GM11168 (cell line): ENCODE results near the gene ASB6.

Experiments used
- in situ Hi-C: fragments of 300-500 bp; cut with MboI; formaldehyde crosslinking; loops from one replicate; pipeline ENCODE4 v1.12.0; 2022; ENCODE audit warnings: low sequenced_read_pairs; ENCODE audit not compliant: unreplicated experiment

The ASB6 gene

DNA sequence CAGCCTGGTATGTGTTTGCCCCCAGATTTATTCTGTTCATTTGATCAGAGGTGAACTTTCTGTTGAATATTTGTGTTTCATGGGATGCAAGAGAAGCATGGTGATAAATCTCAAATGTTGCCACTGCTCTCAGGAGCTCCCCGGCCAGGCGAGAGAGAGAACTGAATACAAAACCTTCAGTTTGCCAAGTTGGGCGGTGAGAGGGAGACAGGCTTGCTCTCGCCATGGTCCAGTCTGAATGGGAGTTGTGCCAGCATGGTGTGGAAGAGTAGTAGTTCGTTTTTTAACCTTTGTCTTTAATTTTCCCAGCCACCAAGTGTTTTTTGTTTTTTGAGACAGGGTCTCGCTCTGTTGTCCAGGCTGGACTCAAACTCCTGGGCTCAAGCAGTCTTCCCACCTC, 13.2 kb downstream of the ASB6 start:
- in situ Hi-C loops, result no loop called here

DNA sequence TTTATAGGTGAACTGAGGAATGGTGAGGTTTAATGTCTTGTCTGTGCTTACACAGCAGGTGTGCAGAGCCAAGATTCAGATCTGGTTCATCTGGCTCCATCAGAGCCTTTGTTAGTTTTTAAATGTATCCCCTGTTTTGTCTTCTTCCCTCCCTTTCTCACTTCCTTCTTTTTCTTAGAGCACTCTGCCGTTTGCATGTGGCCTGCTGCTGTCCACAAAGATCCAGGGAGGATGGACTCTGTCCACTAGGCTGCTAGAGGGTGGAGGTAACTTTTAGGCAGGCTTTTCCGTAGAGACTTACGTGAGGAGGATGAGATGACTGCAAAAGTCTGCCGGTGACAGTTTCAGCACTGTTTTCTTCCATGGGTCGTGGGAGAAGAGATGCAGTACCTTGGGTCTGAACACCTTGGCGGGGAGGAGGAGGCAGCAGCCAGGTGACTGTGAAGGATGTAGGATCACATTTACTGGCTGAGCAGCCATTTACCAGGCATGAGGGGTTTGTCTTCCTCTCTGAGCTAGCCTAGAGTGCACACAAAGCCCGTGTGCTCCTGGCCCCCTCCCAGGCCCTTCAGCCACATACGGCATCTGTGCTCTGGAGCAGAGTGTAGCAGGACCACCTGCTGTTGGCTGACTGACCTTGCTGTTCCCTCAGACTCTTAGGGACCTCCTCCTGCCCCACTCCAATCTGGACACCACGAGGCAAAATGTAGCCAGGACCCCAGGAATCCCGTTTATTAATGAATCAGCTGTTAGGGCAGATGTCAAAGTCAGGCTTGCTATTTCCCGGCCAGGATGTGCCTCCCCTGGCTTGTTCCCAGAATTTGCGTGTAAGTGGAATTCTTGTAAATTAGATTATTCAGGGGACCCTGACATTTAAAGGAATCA, 14.2 kb downstream of the ASB6 start:
- in situ Hi-C loops, result no loop called here

DNA sequence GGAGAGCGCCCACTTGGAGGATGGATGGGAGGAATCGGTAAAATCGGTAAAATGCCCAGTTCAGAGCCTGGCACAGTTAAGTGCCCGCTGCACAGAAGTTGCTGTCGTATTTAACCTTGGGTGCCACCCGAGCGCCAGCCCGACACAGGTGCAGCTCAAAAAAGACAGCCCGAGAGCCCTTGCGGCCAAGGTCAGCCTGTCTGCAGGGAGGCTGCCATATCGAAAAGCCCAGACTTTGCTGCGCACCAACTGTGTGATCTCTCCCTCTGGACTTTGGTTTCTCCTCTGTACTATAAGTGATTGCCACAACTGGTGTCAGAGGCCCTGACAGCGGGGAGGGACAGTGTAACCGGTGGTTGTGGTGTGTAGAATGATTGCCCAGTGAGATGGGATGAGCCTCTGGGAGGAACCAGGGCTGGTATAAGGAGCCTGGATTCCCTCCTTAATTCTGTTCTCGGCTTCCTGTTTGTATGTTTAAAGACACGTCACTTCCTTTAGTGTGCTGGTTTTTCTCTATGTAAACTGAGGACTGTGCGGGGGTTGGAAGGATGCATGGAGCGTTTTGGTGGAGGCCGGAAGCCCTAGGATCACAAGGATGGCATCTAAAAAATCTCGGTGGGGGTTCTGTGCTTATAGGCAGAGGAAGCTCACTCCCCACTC, 15.2 kb downstream of the ASB6 start:
- in situ Hi-C loops, result no loop called here

DNA sequence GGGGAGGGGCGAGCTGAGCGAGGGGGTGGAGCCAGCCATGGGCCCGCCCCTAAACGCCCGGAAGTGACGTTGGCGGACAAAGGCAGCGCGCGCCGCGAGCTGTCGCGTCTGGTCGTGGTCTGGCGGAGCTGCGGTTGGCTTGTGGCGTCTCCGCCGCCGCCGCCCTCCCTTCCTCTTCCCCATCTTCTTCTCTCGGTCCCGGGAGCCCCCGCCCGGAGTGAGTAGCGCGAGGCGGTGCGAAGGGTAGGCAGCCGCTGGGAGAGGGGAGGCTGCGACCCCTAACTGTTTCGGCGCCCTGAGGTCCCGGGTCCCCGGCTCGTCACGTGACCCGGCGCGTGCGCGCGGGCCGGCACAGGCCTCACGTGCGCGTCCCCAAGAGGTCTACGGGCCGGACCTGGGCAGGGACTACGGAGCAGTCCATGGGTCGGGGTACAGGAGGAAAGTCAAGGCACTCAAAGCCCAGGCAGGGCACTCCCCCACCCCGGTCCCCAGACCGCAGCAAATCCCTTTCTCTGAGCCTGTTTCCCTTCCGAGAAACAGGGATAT, 15.8 kb downstream of the ASB6 start, which contains the start of gene NTMT1:
TSS of gene NTMT1 (plus strand) at position 85 of the 546 bp plus-strand sequence. CDS start 6,541 bp downstream, outside the sequence.
- in situ Hi-C loops, result no loop called here

DNA sequence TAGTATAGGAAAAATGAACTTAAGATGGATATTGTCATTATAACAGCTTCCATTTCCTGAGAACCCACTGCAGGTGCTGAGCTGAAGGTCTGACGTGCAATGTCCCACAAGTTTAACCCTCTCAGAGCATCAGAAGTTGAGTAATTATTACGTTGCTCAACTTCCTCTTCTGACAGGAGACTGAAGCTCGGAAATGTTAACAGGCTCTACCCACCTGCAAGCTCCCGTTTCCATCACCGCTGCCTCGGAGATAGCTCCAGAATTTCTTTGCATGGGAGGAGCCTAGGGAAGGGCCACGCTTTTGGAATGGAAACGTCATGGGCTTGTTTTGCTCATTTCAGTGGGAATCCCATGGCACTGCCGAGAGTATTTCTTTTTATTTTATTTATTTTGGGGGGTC, 17.0 kb downstream of the ASB6 start:
- in situ Hi-C loops, result no loop called here

DNA sequence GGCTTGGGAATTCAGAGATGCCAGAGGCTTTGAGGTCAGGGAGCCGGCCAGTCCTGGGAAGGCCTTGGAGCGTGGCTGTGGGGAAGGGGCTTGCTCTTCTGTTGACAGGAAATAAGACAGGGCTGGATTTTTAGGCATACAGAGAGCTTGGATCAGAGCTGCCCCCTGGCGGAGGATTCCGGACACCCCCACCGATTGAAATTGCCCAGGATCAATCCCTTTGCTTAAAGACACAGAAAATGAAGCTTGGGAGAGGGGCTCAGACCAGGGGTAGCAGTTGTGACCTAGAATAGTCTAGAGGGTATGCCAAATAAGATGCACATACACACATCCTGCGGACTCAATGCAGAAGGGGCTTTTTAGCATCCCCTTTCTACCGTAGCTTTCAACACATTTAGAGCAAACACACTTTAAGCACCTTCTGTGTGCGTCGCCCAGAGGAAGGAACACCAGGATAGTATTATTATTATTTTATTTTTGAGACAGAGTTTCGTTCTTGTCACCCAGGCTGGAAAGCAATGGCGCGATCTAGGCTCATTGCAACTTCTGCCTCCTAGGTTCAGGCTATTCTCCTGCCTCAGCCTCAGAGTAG, 17.7 kb downstream of the ASB6 start:
- in situ Hi-C loops, result no loop called here

DNA sequence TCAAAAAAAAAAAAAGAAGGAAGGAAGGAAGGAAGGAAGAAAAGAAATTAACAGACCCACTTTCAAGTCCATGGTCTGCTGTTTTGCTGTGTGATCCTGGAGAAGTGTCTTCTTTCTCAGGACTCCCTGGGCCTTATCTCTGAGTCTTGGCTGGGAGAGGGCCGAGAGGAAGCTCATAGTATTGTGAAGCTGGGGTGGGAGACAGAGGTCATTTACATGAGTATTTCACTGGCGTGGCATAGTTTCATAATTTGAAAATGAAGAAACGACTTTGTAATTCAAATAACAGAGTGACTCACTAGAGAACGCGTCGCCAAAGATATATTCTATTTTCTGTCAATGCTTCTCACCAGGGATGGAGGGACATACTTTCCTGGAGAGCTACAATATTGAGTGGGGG, 18.6 kb downstream of the ASB6 start:
- in situ Hi-C loops, result no loop called here

DNA sequence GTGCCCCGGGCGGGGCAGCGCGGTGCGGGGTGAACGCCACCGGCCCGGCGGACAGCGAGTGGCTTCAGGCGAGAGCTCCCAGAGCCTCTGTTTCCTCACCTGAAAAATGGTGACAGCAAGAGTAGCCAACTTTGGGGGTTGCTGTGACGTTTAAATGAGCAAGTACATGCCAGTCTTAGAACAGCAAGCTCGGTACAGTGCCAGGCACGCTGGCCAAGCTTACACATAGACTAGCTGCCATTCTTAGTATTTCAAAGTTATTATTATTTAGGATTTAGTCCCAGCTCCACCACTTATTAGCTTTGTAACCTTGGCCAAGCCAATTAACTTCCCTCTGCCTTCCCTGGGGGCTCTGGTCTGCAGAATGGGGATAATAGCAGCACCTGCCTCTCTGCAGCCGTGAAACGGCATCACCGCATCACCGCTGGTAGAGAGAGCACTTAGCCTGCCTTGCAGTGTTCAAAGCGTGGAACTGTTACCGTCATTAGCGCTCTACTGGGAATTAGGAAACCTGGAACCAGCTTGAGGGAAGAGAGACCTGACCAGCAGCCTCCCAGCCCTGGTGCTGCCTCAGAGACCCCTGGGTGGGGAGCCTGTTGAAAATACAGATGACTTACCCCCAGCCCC, 21.2 kb downstream of the ASB6 start, which contains the start of gene C9orf50:
TSS of gene C9orf50 (minus strand) at position 433 of the 627 bp plus-strand sequence. CDS start 527 bp downstream, outside the sequence.
- in situ Hi-C loops, result no loop called here

DNA sequence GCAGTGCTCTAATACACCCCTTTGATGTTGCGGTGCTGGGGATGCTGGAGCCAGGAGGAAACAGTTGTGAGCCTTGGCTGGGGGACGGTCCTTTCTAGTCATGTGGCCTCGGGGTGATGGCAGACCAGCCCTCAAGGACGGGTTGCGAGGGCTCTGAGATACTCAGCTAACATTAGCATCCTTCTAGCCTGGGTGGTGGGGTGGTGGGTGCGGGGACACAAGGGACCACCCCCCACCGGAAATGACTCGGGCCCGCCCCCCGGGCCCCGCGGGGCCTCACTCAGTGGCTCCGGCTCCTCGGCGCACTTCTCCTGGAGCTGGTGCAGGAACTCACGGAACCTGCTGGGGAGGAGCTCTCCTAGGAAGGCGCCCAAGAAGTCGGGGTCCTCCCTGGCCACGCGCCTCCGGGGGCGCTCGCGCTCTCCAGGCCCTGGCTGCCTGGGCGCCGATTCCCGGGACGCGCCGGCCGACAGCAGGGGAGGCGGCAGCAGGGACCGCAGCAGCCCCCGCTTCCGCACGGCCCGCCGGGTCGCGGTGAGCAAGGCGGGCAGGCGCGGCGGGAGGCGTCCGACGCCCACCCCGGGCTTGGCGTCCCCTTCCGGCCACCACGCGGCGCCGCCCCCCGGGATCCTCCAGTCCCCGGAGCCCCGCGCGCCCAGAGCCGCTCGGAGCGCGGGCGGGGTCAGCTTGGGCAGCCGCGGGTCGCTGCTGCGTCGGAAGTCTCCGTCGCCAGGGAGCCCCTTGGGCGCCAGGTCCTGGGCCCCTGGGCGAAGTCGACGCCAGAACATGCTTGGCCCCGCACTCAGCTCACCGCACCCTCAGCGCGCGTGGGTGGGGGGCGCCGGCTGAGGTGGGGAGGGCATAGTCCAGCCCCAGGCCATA, 21.9 kb downstream of the ASB6 start:
- in situ Hi-C loops, result loop anchor here (10.0 kb wide), 1 partner anchor 455 kb away; no protein-coding TSS in a partner anchor

DNA sequence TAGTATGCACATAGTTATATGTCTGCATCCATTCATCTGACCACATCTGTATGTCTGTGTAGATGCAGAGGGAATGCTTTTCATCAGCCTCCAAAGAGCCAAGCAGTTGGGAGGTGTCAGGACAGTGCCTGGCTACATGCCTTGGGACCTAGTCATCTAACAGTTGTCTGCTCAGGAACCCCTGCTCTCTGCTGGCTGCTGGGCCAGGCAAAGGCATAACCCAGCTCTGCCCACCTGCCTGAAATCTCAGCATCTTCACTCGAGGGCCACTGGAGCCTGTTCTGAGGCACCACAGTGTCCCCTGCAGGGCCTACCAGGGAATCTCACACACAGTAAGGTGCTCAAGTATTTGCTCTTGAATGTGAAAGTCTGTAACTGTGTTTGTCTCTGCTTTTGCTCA, 24.8 kb downstream of the ASB6 start:
- in situ Hi-C loops, result loop anchor here (10.0 kb wide), 1 partner anchor 452 kb away; no protein-coding TSS in a partner anchor

DNA sequence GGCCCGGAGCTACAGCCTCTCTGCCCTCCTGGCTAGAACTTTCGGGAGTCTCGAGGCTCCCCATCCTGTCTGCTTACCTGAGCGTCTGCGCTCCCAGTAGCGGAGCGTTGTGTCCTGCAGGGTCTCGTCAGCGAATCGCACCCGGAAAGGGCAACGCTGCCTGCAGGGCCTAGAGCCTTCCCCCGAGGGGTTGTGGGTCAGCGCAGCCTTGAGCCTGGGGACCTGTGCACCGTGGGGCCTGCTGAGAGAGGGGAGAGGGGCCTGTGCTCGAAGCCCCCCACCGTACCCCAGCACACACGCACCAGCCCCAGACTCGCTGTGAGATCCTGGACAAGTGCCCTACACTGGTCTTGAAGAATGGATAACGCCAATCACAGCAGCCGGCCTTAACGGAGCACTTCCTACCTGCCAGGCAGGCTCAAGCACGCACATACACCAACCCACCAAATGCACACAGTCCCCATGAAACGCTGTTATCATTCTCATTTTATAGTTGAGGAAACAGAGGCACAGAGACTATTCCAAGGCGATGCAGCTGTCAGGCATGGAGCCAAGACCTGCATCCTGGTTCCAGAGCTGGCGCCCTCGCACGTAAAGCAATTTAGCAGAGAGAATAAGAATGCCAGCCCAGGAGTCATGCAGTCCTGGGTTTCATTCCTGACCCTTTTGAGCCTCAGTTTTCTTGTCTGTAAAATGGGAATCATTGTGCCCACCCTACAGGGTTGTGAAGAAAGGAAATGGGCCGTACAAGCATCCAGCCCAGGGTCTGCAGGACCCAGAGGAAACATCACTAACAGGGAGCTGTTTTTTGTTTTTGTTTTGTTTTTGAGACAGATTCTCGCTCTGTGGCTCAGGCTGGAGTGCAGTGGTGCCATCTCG, 26.3 kb downstream of the ASB6 start:
- in situ Hi-C loops, result loop anchor here (10.0 kb wide), 1 partner anchor 451 kb away; no protein-coding TSS in a partner anchor

DNA sequence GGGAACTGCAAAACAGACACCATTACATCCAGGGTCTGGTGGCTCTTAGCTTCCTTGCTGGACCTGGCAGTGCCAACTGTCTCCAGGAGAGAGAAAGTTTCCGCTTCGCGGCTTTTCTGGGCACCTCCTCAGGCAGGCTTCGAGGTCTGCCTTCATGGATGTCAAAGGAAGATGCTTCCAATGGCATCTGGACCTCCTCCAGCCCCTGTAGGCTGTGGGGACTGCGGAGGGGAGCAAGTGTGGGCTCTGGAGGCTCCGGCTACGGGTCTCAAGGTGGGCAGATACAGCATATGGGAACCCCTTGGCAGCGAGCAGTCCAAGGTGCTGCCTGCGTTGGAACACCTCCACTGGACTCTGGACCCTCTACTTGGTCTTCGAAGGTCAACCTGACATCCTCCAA, 27.0 kb downstream of the ASB6 start:
- in situ Hi-C loops, result loop anchor here (5.0 to 10.0 kb wide), 2 partner anchors 450 to 493 kb away; no protein-coding TSS in a partner anchor

DNA sequence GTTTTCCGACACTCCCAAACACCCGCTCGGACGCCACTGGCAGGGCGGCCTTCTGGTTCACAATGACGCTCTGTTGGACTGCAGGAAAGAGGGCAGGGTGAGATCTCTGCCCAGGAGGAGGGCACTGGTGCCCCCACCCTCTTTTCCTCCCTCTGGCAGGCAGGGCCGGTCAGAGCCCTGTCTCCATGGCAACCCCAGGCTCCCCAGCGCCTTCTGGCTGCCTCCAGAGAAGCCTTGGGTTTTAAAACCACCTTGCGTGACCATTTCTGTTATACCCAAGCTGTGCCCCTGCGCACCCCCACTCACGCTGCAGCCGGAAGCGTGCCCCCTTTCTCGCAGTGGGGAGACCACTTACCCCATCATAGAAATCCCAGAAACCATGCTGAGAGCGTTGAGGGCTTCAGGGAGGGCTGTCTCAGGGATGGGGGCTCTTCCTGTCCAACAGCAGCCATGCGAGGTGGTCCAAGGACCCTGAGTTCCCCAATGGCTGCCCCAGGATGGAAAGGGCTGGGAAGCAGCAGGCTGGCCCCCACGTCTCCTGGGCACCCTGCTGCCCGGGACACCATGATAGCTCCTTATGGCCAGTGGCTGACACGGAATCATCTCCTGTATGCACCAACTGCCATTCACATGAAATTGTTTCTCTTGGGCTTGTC, 28.3 kb downstream of the ASB6 start:
- in situ Hi-C loops, result loop anchor here (5.0 to 10.0 kb wide), 2 partner anchors 449 to 491 kb away; no protein-coding TSS in a partner anchor

DNA sequence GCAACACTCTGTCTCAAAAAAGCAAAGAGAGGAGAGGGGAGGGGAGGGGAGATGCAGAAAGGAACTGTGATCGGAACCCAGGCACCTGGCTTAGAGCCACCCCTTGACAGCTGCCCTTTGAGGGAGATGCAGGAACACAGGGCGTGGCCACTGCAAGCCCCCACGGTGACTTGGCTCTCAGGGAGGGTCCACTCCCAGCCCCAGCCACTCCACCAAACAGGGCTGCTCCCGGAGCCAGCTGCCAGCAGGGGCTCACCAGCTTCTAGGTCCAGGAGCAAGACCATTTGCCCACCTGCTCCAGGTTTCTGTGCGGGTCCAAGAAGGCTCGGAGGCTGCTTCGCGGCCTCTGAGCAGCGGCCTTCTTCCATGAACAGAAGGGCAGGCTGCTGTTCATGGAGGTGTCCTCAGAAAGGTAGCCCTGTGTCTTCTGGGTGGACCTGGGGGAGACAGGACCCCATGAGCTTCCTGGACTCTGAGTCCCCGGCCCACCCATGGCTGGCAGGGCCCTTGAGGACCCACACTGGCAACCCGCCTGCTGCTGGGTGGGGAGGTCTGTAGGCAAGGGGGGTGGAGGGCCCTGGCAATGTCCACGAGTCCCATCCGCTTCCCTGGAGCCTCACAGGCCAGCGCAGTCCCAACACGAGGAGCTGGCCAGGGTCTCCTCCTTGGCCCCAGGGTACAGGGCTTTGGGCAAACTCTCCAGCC, 29.0 kb downstream of the ASB6 start:
- in situ Hi-C loops, result loop anchor here (5.0 to 10.0 kb wide), 2 partner anchors 448 to 491 kb away; no protein-coding TSS in a partner anchor

DNA sequence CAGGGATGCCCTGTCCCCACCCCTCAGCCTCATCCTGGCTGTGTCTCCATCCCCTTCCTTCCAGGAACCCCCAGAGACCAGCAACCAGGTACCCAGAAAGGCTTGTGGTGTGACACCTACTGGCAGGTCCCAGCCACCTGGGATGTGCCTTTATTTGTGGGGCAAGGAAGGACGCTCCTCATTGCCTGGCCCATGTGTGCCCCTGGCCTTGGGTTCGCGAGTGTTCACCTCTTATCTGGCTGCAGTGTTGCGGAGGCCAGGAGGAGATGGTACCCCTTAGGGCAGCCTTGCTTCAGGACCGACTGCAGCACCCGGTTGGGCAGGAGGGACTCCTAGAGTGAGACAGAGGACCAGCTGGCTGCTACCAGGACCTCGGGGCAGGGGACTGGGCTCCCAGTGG, 29.8 kb downstream of the ASB6 start:
- in situ Hi-C loops, result loop anchor here (5.0 to 10.0 kb wide), 2 partner anchors 447 to 490 kb away; no protein-coding TSS in a partner anchor

DNA sequence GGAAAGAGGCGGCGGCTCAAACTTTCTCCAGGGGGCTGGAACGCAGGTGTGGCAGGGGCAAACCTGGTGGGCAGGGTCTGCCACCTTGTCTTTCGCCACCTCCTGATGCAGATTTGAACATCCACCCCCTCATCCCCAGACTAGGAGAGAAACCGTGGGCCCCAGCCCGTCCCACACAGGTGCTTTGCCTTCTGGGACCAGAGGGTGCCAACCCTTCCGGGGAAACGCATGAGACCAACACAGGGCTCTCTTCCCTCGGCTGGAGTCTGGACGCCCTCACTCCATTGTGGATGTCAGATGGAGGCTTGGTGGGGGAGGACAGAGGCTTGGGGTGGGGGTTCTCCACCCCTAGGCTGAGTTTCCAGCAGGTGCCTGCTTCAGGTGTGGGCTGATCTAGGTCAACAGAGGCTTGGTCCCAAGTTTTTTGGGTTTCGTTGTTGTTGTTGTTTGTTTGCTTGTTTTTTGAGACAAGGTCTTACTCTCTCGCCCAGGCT, 30.6 kb downstream of the ASB6 start:
- in situ Hi-C loops, result loop anchor here (5.0 to 10.0 kb wide), 2 partner anchors 447 to 489 kb away; no protein-coding TSS in a partner anchor
